HG03066 (cell line): ENCODE measurements around the gene CHIT1.

Experiments
- ATAC-seq: cut with Tn5 transposase; IDR thresholded peaks from one replicate; pipeline ENCODE4 v1.9.1; 2021; ENCODE audit warnings: low read depth; ENCODE audit not compliant: unreplicated experiment

CHIT1 gene

DNA sequence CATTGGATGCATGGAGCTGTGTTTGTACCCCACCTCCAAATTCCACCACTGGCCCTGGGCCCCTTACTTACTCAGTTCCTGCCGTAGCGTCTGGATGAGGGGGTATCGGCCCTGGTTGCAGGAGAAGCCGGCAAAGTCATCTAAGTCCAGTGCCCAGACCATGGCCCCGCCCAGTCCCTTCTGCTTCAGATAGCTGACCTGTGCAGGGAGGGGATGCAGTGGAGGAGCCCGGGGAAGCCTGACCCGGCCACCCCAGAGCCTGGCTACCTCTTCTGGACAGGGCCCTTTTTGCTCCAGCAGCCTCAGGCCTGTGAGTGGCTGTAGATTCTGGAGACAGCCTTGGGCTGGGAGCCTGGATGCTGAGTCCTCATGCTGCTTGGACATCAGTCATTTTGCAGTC is 11.8 kb downstream of the CHIT1 start:
- ATAC-seq = no peak

DNA sequence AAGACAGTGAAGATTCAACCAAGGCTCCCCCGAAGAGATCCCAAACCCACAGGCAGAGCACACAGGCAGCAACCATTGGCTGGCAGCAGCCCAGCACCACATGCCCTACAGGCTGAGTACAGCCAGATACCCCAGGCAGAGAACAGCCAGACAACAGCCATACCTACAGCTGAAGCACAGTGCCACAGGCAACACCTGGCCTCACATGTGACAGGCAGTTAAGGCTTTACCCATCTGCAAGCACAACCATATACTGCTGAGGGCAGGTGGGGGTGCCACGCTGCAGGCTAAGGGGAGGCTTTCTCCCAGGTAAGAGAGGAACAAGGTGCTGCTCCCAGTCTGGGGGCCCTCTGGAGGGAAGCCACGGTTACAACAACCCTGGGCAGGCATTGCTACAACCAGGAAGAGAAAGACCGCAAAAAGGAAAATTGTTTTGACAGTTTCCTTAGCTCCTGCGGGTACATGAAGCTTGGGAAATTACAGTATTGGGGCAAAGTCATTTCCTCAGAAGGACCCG is 12.3 kb downstream of the CHIT1 start:
- ATAC-seq = no peak

DNA sequence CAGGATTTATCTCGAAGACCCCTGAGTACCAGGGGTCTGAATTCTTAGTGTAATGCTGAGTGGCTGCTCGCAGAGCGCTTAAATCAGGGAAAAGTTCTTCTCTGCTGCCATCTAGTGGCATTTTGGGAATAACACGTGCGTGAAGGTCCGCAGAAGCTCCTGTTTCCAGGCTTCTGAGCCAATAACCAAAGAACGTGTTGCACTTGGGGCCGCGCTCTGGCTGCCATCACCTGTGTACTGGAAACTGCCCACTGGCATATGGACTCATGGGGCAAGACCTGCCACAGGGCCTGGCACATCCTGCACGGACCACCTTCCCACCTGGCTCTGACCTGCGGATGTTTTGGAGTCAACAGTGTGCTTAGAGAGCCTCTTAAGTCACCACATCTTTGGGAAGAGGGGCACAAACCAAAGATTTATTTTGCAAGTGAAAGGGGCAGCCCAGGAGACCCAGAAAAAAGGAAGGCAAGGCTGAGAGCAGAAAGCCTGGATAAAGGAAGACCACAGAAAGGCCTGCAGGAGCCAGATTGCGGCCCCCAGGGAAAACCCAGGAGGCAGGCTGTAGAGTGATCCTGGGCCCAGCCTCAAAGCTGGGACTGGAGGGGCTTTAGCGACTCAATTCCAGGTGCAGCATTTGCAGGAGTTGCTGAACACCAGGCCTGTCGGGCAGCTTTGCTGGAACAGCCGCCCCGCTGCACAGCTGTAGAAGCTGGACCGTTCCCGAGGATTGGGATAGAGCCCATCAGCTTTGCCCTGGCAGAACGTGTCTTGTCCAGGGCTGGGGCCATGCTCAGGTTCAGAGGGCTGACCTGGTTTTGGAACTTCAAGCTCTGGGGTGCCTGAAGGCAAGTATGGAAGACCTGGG is 13.0 kb downstream of the CHIT1 start:
- no peak for ATAC-seq

DNA sequence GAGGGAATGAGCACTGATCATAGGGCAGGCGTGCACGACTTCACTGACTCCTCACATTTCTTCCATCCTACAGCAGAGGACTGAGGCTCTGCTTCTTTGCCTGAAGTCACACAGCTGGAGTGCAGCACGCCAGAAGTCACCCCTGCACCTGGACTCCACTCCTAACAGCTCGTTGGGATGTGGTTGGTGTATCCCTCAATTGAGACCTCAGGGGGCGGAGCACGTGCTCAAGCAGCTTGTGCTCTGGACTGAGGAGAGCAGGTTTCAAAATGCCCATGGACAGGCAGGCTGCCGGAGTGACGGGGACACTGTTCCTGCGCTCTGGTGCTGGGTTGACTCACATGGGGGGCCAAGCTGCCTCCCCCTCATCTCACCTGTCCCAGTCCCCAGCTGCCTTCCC is 13.9 kb downstream of the CHIT1 start:
- ATAC-seq = no peak

DNA sequence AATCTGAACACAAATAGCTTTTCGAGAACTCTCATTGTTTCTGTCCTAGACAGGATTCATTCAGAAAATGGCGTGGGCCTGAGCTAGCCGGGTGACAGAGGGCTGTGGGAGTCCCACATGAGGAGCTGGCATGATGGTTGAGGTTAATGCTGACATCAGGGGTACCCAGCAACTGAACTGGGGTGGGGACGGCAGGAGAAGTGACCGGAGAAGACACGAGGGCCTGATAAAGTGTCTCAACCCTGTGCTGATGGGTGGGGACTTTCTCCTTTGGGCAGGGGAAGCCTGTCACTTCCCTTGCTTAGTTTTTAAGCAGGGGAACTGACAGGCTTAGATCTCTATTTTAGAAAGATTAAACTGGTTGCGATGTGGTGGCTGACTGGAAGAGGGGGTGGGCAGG is 14.6 kb downstream of the CHIT1 start:
- no peak for ATAC-seq

DNA sequence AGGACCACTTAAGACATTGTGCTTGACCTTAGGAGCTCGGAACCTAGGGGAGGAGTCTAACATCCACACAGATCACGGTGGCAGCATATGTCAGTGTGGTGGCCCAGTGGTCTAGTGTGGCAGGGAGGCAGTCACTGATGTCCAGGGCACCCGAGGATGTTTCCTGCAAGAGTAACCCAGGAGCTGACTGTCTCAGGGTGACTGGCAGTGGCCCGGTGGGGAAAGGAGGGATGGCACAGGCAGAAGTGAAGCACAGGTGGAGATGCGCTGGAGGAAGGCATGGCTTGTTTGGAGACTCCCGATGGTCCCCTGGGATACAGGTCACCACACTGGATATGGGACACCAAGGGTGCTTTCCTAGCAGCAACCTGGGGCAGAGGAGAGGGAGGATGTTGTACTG is 16.3 kb downstream of the CHIT1 start:
- no peak for ATAC-seq

DNA sequence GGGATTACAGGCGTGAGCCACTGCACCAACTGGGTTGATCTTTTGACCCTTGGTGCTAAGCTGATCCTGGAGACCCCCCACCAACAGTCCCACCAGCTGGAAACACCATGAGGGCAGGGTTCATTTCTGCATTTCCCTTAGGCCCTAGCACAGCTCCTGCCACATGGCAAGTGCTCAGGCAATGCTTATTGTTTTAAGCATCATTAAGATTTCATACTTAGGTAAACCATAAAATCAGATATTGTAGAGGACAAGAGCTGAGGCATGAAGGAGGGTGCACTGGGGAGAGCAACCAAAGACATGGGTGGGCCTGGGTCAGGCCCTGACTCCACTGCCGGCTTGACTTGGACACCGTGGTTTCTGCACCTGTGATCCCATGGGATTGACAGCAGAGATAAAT is 17.7 kb downstream of the CHIT1 start:
- no peak for ATAC-seq

DNA sequence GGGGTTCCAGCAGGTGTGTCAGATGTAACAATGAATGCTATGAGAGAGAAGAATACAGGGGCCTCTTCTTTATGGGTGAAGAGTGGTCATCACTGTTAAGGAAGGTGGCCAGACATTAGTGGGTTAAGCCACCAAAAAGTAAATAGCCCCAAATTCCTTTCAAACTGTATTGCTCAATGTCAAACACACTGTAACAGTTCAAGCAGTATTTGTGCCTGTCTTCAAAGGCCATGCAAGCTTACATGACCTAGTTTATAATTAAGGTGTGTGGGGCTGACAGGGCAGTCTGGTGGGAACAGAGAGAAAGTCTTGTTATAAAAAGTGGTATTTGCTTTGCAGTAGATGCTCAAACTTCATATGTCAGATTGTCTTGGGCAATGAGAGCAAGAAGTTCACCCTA is 18.5 kb downstream of the CHIT1 start:
- no peak for ATAC-seq

DNA sequence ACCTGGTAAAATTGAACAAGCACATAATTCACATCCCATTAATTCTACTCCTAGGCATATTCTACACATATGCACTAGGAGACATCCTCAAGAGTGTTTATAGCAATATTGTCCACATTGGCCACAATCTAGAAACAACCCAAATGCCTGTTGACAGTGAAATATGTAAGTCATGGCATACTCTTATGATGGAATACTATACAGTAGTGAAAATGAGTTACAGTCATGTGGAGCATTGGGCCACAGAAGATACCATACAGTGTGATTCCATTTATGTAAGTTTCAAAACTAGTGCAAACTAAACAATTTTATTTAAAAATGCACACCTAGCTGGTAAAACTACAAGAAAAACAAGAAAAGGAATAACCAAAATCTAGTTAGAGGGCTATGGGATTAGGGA is 19.1 kb downstream of the CHIT1 start:
- ATAC-seq = no peak

DNA sequence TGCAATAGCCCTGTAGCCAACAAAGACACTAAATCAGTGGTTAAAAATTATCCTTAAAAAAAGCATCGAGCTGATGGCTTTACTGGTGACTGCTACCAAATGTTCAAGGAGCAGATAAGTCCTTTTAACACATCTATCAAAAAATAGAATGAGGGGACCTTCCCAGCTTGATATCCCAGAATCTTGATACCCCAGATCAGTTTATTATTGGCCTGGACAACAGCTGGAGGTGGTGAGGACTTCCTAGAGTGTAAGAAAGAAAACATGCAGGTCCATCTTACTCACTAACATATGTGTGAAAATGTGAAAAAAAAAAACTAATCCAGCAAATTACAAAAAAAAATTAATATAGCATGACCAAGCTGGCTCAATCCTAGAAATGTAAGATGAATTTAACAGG is 21.3 kb downstream of the CHIT1 start:
- ATAC-seq = no peak

DNA sequence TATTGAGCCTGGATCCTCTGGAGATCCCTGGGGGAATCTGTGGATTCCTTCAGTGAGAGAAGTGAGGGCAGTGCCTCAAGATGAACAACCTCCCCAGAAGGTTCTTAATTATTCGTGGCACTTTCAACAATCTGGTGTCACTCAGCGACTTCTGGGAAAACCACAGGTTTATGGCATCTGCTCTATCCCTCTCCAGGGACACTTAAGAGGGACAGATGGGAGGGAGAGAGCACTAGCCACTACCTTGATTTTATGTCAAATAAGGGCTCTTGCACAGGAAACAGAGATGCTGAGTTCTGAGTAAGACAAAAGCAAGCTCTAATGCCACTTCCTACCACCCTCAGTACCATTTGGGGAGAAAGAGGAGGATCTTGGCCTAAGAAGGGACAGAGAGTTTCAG is 21.7 kb downstream of the CHIT1 start:
- ATAC-seq = no peak

DNA sequence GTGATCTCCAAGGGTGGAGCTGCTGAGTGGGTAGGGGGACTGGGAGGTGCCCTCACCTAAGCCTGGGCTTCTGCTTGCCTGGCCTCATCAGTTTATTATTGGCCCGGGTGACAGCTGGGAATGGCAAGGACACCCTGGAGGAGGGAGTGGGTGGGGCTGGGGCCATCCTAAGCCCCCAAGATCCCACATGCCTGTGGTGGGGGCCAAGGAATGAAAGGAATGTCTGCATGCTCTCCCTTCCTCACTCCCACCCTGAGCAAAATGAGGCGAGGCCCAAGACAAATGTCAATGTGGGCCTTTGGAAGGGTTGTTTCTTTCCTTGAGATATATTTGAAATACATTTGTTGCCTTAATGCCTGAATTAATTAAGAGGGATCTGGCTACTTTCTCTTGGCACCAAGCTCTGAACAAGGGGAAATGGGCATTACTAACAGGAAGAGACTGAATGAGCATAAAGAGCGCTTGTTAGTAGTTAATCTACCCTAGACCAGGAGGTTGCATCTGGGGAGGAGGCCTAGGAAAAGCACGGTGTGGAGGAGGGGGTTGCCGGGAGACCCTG is 23.3 kb downstream of the CHIT1 start:
- ATAC-seq = no peak

DNA sequence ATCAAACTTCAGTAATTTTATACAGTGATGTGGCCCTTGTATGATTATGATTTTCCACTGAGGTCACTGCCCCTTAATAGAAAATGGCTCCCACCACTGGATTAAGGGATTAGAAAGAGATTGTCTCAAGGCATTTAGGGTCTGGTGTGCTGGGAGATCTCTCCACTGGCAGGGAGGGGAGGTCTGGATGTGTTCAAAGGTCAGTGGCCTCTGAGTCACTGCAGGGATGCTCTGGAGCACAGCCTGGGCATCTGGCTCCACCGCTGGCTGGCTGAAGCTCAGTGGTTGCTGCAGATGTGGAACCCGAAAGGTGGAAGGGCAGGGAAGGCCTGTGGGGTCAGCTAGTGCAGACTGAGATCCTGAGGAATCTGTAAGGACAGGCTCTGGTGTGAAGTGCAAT is 24.7 kb downstream of the CHIT1 start:
- ATAC-seq = no peak

DNA sequence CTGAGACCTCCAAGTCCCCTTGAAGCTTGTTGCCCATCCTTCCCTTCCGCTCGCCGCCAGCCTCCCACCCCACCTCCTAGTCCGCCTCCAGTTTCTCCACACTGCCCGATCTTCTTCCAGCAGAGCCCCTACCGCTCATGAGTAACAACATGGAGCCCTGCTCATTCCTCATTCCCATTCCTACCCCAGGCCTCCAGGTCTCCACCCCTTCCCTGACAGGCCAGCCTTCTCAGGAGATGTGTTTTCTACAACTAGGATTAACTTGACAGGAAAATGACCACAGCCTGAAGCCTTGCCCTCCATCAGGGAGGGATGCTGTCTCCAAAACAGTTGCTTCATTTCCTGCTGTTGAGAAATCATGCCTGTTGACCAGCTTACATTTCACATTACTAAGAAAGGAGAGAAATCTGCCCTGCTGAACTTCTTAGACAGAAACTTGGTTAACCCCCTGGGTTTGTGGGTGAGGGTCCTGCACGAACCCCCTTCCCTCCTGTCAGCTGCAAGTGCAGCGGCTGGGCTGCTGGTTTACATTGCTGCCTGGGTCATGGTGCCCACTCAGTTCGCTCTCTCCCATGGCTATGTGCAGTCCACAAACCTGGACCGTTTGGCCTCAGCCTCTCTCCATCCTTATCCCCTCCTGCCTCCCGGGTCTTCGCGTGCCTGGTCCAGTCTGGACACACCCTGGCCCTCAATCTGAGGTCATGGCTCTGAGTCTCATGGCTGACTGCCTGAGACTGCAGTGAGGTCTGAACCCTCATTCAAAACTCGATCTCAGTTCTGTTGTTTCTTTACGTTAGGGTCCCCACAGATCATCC is 26.8 kb downstream of the CHIT1 start:
- no peak for ATAC-seq

DNA sequence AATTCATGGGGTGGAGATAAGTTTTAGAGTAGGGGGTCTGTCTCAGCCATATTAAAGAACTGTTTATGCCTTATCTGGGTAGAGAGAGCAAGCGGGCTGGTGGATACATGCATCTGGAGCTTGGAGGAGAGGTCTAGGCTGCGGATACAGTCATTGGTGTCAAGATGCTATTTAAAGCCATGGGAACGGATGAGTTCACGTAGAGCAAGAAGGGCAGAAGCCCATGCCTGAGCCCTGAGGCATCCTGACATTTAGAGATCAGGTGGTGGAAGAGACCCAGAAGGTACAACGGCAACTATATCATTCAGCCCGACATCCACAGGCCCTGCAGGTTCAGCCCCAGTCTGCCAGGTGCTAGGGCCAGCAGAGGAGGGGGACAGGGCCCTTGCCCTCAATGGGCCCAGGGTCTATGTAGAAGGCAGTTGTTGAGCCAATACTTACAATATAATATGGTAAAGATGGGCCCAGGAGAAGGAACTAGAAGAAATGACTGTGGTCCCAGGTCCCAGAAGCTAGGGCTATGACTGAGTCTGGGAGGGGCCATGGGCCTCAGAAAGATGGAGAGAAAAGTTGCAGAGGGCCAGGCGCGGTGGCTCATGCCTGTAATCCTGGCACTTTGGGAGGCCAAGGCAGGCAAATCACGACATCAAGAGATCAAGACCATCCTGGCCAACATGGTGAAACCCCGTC is 27.8 kb downstream of the CHIT1 start:
- no peak for ATAC-seq

DNA sequence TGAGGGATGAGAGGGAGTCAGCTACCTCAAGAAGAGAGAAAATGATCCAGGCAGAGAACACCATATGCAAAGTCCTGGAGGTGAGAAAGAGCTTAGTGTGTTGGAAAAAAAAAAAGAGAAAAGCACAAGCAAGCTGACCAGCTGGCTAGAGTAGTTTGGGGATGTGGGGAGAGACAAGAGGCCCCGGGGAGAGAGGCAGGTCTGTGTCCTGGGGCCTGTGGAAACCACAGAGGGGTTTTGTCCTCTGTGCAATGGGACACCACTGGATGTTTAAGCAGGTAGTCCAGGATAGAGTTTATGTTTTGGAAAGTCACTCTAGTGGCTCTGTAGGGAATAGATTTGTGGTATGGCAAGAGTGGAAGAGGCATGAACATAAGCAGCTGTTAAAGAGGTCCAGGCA is 28.6 kb downstream of the CHIT1 start:
- ATAC-seq = no peak

DNA sequence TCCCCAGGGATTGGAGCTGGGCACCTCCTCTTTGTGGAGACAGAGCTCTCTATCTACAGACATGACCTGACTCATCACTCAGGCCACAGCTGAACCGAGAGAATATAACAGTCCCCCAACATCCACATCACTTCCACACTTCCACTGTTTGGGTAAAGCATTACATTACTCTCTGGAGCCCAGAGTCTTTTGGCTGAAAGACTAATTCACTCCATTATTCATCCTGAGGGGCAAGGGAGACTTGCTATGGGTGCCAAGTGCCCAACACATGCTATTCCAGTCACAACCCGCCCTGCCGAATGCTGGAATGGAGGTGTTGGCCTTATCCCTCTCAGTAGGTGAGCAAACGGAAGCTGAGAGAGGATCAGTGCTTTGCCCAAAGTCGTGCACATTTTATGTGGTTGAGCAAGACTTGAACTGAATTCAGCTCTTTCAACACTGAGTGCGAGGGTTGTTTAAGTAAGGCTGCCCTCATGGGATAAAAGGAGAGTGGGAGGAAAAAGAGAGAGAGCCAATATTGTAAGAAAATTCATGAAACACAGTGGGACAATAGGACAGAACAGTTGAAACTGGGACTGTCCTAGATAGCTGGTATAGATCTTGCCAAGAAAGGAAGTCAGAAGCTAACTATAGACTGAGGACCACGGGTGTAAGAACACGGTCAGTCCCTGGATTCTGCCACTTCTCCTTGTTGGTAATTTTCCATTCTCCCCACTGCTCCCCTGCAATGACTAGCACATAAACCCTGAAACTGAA is 29.5 kb downstream of the CHIT1 start:
- ATAC-seq = no peak

DNA sequence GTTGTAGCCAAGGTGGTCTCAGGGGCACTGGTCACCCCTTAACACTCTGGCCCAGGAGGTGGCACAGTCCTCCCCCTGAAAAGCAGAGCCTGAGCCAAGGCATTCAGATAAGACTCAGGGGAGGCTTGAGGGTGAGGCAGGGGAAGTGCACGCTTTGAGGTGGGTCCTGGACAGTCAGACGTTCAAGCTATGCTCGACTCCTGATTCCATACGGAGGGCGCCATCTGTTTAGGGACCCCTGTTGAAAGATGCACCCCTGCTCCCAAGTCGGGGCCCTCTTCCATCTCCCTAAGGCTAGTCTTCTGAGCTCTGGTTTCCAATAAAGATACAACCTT is 30.0 kb downstream of the CHIT1 start:
- no peak for ATAC-seq

DNA sequence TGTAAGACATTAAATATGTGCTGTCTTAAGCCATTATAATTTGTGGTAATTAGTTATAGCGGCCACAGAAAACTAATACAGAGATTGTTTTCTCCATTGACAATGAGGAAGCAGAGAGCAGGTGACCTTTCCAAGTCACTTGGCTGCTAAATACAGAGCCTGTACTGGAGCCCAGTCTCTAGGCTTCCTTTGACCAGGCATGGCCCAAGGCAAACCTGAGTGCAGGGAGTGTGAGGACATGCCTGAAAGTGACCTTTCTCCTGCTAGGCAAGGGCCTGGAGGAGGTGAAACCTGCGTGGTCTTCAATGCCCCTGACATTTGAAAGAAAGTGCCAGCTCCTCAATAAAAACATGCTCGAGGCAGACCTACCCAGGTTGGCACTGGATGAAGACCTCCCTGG is 30.5 kb downstream of the CHIT1 start:
- ATAC-seq = no peak

DNA sequence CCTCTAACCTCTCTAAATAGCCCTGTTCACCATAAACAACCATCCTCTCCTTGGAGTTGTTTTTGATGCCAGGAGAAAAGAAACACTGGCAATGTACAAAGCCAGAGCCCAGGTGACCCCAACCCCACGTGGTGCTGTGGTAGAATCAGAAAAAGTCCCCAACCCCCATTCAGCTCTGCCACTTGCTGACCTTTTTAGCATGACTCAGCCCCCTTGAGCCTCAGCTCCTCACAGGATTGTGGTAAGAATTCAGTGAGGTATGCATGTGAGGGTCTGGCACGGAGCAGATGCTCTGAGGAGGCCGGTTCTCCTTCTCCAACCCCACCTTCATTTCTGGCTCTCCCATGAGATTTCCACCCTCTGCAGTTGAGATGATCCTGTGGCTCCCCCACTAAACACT is 31.8 kb downstream of the CHIT1 start:
- no peak for ATAC-seq
